ENCODE measurements around the gene CIDEA.
"Not testable (repeated sequence)": the region's sequence is repeated elsewhere in the genome, so short reads cannot be mapped to it uniquely, and the experiment has no call there.

The CIDEA gene

GRCh38 chr18:12239431-12239830 lies 14.7 kb upstream of the CIDEA start:
- no peak for DNase-seq

- no peak for DNase-seq
Observed at GRCh38 chr18:12242658-12243260, 11.4 kb upstream of the CIDEA start.

GRCh38 chr18:12243272-12243671 lies 10.9 kb upstream of the CIDEA start:
- not testable (repeated sequence) for DNase-seq

- no peak for DNase-seq
Observed at GRCh38 chr18:12245793-12246135, 8.4 kb upstream of the CIDEA start.

GRCh38 chr18:12246849-12247808 lies 7.0 kb upstream of the CIDEA start:
- no peak for DNase-seq

- no peak for DNase-seq
Observed at GRCh38 chr18:12247946-12248345, 6.2 kb upstream of the CIDEA start.

GRCh38 chr18:12248926-12249720 lies 5.0 kb upstream of the CIDEA start:
- DNase-seq: no peak

- DNase-seq: no peak
Observed at GRCh38 chr18:12251311-12251710, 2.9 kb upstream of the CIDEA start.

GRCh38 chr18:12252061-12252460 lies 2.1 kb upstream of the CIDEA start:
- DNase-seq: no peak

GRCh38 chr18:12253027-12253426 lies 1.1 kb upstream of the CIDEA start:
- no peak for DNase-seq

GRCh38 chr18:12253663-12254135 lies 462 bp upstream of the CIDEA start:
- no peak for DNase-seq

- DNase-seq: no peak
Observed at GRCh38 chr18:12254820-12255511, 805 bp downstream of the CIDEA start.

- no peak for DNase-seq
Observed at GRCh38 chr18:12255626-12256026, 1.5 kb downstream of the CIDEA start.

GRCh38 chr18:12256951-12257350 lies 2.8 kb downstream of the CIDEA start:
- DNase-seq: no peak

GRCh38 chr18:12257996-12258718 lies 4.0 kb downstream of the CIDEA start:
- DNase-seq: no peak

- no peak for DNase-seq
Observed at GRCh38 chr18:12258719-12259705, 4.9 kb downstream of the CIDEA start.

- no peak for DNase-seq
Observed at GRCh38 chr18:12262748-12263147, 8.6 kb downstream of the CIDEA start.

- DNase-seq: no peak
Observed at GRCh38 chr18:12264864-12265263, 10.7 kb downstream of the CIDEA start.

GRCh38 chr18:12271376-12272235 lies 17.4 kb downstream of the CIDEA start:
- peak; percentile 47 to 56 for DNase-seq

GRCh38 chr18:12274793-12275192 lies 20.6 kb downstream of the CIDEA start:
- no peak for DNase-seq

All from stimulated activated CD4-positive, alpha-beta T cell treated with anti-CD3 and anti-CD28 coated beads, Interleukin-4, amount 100 ng/mL, for 4 hours (primary cell).